Loucy (cell line): Measurements from ENCODE around the gene SERGEF.

Source experiments
- H2AFZ ChIP-seq: fragments of 200-600 bp; sonication (generic); 2 replicates; pipeline ENCODE4 v1.6.0; 2016; ENCODE audit warnings: antibody characterized with exemption, mild to moderate bottlenecking, low read length, moderate library complexity
- H3F3A ChIP-seq: fragments of 200-600 bp; 2 replicates; pipeline ENCODE4 v1.6.0; 2016; ENCODE audit warnings: antibody characterized with exemption, low read depth, mild to moderate bottlenecking
- H3K27me3 ChIP-seq: fragments of 200-600 bp; sonication (generic); 2 replicates; pipeline ENCODE4 v1.6.1; 2014; ENCODE audit warnings: low read length, mild to moderate bottlenecking; ENCODE audit not compliant: insufficient read depth, poor library complexity, severe bottlenecking
- H3K36me3 ChIP-seq: fragments of 200-600 bp; sonication (generic); 2 replicates; pipeline ENCODE4 v1.6.1; 2016; ENCODE audit warnings: low read length; ENCODE audit not compliant: insufficient read depth
- H3K4me1 ChIP-seq: fragments of 200-600 bp; sonication (generic); 2 replicates; pipeline ENCODE4 v1.5.1; 2014; ENCODE audit warnings: low read length, mild to moderate bottlenecking; ENCODE audit not compliant: insufficient read depth, poor library complexity, severe bottlenecking
- H3K4me2 ChIP-seq: fragments of 200-600 bp; sonication (generic); 2 replicates; pipeline ENCODE4 v1.6.0; 2014; ENCODE audit warnings: antibody characterized with exemption, low read length, low read depth, mild to moderate bottlenecking; ENCODE audit not compliant: poor library complexity, severe bottlenecking
- H3K4me3 ChIP-seq: fragments of 200-600 bp; sonication (generic); 2 replicates; pipeline ENCODE4 v1.5.1; 2014; ENCODE audit warnings: low read length, mild to moderate bottlenecking, mixed read lengths; ENCODE audit not compliant: poor library complexity, severe bottlenecking
- H3K79me2 ChIP-seq: fragments of 200-600 bp; sonication (generic); 2 replicates; pipeline ENCODE4 v1.6.1; 2014; ENCODE audit warnings: low read length; ENCODE audit not compliant: insufficient read depth
- H3K9ac ChIP-seq: fragments of 200-600 bp; sonication (generic); 2 replicates; pipeline ENCODE4 v1.6.0; 2014; ENCODE audit warnings: mild to moderate bottlenecking, low read depth, low read length, moderate library complexity; ENCODE audit not compliant: poor library complexity, severe bottlenecking
- H3K9me2 ChIP-seq: fragments of 200-600 bp; sonication (generic); replicated peaks from 2 replicates; pipeline ENCODE4 v1.6.1; 2016; ENCODE audit warnings: low read depth, low read length, mixed read lengths
- H3K9me3 ChIP-seq: fragments of 200-600 bp; sonication (generic); 2 replicates; pipeline ENCODE4 v1.6.1; 2014; ENCODE audit warnings: mild to moderate bottlenecking, antibody characterized with exemption, low read length, low read depth; ENCODE audit not compliant: insufficient read depth
- H4K20me1 ChIP-seq: fragments of 200-600 bp; sonication (generic); 2 replicates; pipeline ENCODE4 v1.6.0; 2014; ENCODE audit warnings: antibody characterized with exemption, low read length, mild to moderate bottlenecking; ENCODE audit not compliant: insufficient read depth, poor library complexity, severe bottlenecking
- CTCF ChIP-seq: fragments of 200-600 bp; sonication (generic); conservative IDR thresholded peaks from 2 replicates; pipeline ENCODE4 v1.5.1; 2014; ENCODE audit warnings: mild to moderate bottlenecking, antibody characterized with exemption, low read length
- EZH2phosphoT487 ChIP-seq: fragments of 200-600 bp; IDR thresholded peaks from 2 replicates; pipeline ENCODE4 v1.6.1; 2018; ENCODE audit warnings: antibody characterized with exemption, mild to moderate bottlenecking, moderate library complexity, borderline replicate concordance

The SERGEF gene

GRCh38 chr11:17746096-17746495 lies 266.8 kb downstream of the SERGEF start:
- H3K9ac ChIP-seq: no peak overlapping the region
- TF ChIP-seq CTCF (no peak), EZH2phosphoT487 (no peak)
- H3K9me2 ChIP-seq: no peaks in the 10 kb centered on the region
- H3K4me1 ChIP-seq: no peaks in the 10 kb centered on the region
- no peaks in the 10 kb centered on the region for H3K79me2 ChIP-seq
- H3K36me3 ChIP-seq: no peaks in the 10 kb centered on the region
- no peaks in the 10 kb centered on the region for H3K27me3 ChIP-seq
- no peak overlapping the region for H2AFZ ChIP-seq
- H4K20me1 ChIP-seq: no peaks in the 10 kb centered on the region
- no peaks in the 10 kb centered on the region for H3F3A ChIP-seq
- no peak overlapping the region for H3K4me3 ChIP-seq
- H3K4me2 ChIP-seq: no peak overlapping the region
- no peaks in the 10 kb centered on the region for H3K9me3 ChIP-seq

- Histone ChIP-seq H3K27me3 (no peaks in the 10 kb centered on the region), H3K79me2 (no peaks in the 10 kb centered on the region), H3K9ac (no peak overlapping the region), H2AFZ (no peak overlapping the region), H3K36me3 (no peaks in the 10 kb centered on the region), H3F3A (no peaks in the 10 kb centered on the region), H3K4me3 (no peak overlapping the region), H3K9me2 (no peaks in the 10 kb centered on the region), H3K4me1 (no peaks in the 10 kb centered on the region), H4K20me1 (no peaks in the 10 kb centered on the region), H3K4me2 (no peak overlapping the region), H3K9me3 (no peaks in the 10 kb centered on the region)
- TF ChIP-seq CTCF (no peak), EZH2phosphoT487 (no peak)
Measured at GRCh38 chr11:17745023-17745772, 267.6 kb downstream of the SERGEF start.

GRCh38 chr11:17744151-17744940 lies 268.5 kb downstream of the SERGEF start:
- Histone ChIP-seq H3K9me3 (no peaks in the 10 kb centered on the region), H3F3A (no peaks in the 10 kb centered on the region), H3K27me3 (no peaks in the 10 kb centered on the region), H3K36me3 (no peaks in the 10 kb centered on the region), H3K4me2 (no peak overlapping the region), H4K20me1 (no peaks in the 10 kb centered on the region), H3K4me1 (no peaks in the 10 kb centered on the region), H3K9ac (no peak overlapping the region), H3K4me3 (no peak overlapping the region), H3K79me2 (no peaks in the 10 kb centered on the region), H3K9me2 (no peaks in the 10 kb centered on the region), H2AFZ (no peak overlapping the region)
- TF ChIP-seq EZH2phosphoT487 (no peak), CTCF (no peak)
